ENCODE data around the gene S100A6.
A peak's percentile ranks its signal among the peaks of the same experiment; 100 is the strongest.

Gene S100A6

DNA sequence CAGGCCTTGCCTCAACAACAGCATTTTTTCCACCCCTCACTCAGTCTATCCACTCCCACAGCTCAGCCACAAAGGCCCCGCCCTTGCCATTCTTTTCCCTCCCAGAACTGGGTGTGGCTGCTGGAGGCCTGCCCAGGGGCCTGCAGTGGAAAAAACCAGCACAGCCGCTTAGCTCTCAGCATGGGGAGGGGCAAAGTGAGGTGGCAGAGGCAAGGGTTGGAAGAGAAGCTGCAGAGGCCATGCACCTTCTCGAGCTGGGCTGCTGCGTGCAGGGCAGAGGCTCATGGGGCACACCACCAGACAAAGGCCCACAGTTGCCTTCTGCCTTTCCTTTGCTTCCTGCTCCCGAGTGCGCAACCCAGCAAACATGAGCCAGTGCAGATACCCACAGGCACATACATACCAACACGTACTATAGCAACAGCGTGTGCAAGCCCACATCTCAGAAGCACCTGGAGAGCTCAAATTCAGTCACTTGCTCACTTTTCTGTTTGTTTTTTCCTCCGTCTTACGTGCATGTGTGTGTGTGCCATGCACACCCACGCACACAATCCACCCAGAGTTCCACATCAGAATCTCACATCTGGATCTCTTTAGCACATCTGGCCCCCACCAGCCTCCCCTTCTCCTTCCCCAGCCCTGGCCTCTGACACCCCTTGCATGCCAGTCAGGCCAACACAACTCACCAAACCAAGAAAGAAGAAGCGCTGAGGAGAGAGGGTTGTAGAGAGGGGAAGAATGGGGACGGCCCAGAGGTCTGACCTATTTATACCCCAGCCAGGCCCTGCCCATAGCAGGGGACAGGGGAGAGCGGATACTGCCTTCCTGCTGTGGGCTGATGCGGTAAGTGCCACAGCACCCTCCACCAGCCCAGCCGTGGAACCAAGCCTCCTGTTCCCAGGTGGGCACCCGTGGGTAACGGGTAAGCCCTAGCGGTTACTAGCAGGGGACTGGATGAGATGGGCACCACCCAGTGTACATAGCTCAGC is 9.6 kb upstream of the S100A6 start, which contains the start of gene S100A4:
Gene S100A4, minus strand, starts transcription at position 740 of the 989 bp plus-strand sequence. CDS start 1,012 bp downstream, outside the sequence.
- peak; percentile 98 for DNase-seq (ENCODE audit: low spot score)

GRCh38 chr1:153544453-153545066 is 8.8 kb upstream of the S100A6 start:
- DNase-seq (ENCODE audit: low spot score) = no peak

GRCh38 chr1:153543736-153544135 is 7.9 kb upstream of the S100A6 start:
- no peak for DNase-seq (ENCODE audit: low spot score)

DNA sequence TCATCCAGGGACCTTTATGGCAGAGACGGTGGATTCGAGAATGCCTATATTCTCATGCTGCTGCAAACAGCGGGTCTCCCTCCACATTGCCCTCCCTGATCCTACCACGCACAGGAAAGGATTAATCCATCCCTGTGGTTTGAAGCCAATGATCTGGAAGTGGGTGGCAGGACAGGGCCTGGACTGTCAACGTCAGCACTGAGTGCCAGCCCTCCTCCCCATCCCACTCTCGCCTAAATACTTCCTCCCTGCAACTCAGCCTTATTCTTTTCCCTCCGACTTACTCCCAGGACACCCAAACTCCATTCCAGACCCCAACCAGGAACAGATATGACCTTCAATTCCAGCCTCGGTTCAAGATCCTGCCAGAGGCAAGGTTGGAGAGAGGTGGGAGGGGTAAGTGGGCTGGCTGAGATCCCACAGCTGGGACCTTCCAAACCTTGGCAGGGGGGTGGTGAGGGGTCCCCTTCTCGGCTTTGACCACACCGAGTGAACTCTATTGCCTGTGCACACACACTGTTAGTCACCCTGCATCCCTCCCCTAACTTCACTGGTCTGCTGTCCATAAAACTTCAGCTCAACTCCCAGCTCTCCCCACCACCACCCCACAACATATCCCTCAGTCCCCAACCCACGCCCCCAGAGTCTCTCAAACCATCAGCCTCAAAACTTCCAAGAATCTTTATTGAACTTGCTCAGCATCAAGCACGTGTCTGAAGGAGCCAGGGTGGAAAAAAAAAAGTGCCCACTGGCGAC is 7.3 kb upstream of the S100A6 start:
- no peak for DNase-seq (ENCODE audit: low spot score)

DNA sequence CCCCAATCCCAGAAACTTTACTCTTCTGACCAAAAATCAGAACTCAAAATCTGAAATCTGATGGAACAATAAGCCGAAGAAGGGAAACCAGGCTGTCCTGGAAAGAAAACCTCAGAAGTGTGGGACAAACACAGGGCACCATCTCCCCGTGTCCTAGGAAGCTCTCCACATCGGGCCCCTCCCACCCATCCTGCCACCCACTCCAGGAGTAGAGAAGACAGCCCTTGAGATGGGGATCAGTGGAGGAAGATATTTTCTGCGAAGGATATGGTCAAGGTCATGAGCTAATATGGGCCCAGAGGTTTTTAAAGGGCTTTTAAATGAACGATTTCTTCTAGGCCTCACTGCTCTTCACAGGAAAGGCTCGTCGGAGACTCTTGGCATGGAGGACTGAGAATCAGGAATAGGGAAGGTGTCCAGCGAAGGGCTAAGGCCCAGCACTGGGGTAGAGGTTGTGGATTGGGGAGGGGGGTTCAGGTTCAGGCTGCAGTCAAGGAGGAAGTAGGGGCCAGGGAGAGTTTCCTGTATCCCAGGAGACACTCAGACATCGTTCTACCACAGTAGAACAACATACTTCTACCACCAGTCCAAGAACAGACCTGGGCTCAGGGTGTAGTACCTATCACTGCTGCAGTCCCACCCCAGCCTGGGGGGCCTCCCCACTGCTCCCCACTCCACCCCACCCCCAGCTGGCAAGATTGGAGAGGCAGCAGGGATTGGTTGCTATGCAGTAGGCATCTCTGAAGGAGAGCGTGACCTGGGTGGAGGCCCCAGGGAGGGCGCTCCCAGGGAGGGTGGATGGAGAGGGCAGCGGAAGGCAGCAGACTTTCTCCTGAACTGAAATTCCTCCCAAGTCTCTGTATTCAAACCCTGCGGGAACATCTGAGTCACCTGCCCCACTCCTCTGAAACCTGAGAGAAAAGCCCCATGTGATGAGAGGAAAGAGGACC is 6.1 kb upstream of the S100A6 start:
- no peak for DNase-seq (ENCODE audit: low spot score)

- no peak for DNase-seq (ENCODE audit: low spot score)
Measured at GRCh38 chr1:153540394-153541361, 4.9 kb upstream of the S100A6 start, which contains the start of gene S100A5. S100A5 (minus strand) TSS chr1:153540934; CDS start chr1:153540191, 743 bp downstream.

DNA sequence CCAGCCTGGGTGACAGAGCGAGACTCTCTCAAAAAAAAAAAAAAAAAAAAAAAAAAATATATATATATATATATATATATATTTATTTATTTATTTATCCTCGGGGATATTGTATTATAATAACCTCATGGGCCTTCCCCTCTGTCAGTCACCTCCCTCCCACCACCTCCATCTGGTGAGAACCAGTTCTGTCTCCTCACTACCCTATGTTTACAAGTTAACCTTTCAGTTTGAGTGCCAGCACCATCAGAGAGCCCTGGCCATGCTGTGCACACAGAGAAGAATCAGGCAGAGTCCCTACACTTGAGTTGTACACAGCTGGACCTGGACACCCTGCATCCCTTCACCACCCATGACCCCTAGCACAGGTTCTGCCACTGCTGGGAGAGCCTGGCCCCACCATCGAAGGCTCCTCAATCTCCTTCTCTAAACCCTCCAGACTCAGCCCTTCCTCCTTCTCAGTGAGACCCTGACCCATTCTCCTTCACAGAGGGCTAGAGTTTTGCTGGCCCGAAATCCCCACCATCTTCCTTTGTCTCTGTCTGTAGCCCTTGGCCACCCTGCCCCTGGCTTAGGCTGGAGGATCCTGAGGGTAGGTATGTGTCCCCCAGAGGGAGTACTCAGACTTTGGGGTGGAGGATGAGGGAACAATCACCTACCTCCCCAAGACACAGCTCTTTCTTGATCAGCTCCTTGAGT is 3.8 kb upstream of the S100A6 start:
- no peak for DNase-seq (ENCODE audit: low spot score)

GRCh38 chr1:153538315-153538821 is 2.6 kb upstream of the S100A6 start:
- DNase-seq (ENCODE audit: low spot score) = no peak

DNA sequence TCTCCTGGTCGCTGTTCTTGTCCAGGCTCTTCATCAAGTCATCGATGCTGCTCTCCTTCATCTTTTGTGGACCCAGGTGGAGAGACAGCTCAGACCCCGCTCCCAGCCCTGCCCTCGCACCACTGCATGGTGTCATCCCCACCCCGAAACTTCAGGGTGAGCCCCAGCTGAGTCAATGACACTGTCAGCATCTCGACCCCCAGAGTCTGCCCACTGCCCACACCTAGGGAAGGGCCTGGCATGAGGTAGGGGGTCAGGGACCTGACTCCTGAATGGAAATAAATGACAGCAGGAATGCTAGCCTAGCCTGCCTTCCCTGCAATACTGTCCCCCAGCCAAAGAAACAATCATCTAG is 1.6 kb upstream of the S100A6 start:
- DNase-seq (ENCODE audit: low spot score) = no peak

DNA sequence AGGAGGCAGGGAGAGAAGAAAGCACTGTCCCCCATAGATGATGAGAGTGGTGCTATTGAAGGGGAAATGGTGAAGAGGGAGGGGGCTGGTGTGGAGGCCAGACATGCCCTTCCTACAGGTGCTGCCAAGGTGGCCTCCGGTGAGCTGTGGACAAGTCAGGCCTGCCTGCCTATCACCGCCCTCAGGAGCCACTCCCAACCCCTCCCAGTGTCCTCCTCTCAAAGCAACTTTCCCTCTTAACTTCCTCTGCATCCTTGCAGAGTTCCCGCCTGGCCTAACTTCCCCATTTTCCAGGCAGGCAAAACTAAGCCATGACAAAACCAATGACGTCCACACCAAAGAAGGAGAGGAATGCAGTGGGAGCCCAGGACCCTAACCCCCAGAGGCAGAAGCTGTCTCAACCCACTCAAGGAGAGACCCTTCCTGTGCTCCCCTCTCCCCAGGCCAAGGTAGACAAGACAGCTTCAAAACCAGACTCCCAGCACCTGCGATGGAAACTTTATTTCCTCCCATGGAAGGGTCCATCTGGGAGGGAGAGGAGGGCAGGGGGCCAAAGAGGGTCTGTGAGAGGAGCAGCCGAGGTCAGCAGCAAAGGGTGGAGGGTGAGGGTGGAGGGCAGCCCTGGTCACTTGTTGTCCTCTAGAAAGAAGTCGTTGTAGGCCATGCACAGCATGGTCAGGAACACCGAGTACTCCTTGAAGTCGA is 1.0 kb upstream of the S100A6 start:
- DNase-seq (ENCODE audit: low spot score) = no peak

- DNase-seq (ENCODE audit: low spot score) = peak; percentile 80
Measured at GRCh38 chr1:153536012-153536670, 350 bp upstream of the S100A6 start.

DNA sequence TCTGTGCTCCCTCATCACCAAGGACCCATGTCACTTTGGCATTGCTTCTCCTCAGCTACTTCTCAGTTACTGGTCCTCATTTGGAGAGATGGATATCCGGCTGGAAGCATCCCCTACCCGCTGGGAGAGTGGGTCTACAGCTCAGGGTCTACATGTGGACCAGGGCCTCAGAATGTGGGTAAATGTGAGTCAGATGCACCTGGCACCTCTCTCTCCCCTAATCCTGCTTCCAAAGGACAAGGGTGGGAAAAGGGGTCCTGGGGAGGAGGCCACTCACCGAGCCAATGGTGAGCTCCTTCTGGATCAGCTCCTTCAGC is 908 bp downstream of the S100A6 start:
- no peak for DNase-seq (ENCODE audit: low spot score)

GRCh38 chr1:153534226-153534924 is 1.4 kb downstream of the S100A6 start:
- DNase-seq (ENCODE audit: low spot score) = no peak

DNA sequence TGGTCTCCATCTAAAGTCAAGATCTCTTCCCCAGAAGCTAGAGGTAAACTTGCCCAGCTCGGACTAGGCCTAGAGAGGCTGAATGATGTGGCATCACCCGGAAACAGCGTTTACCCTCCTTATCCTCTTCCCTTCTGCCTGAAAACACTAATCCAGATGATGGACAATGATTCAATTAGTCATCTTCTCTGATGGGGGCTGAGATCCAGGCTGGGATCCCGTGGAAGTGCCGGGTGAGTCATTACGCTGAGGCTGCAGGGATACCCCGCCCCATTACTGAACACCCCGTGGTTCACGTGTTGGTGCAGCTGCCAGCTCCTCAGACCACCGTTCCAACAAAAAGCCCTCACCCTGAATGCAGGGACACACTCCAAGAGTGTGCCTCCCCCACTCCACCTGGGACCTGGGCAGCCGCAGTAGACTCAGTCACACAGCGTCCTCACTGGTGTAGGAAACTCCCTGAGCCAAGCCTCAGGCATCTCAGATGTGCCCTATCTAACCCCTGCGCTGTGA is 2.0 kb downstream of the S100A6 start:
- DNase-seq (ENCODE audit: low spot score) = peak; percentile 60

DNA sequence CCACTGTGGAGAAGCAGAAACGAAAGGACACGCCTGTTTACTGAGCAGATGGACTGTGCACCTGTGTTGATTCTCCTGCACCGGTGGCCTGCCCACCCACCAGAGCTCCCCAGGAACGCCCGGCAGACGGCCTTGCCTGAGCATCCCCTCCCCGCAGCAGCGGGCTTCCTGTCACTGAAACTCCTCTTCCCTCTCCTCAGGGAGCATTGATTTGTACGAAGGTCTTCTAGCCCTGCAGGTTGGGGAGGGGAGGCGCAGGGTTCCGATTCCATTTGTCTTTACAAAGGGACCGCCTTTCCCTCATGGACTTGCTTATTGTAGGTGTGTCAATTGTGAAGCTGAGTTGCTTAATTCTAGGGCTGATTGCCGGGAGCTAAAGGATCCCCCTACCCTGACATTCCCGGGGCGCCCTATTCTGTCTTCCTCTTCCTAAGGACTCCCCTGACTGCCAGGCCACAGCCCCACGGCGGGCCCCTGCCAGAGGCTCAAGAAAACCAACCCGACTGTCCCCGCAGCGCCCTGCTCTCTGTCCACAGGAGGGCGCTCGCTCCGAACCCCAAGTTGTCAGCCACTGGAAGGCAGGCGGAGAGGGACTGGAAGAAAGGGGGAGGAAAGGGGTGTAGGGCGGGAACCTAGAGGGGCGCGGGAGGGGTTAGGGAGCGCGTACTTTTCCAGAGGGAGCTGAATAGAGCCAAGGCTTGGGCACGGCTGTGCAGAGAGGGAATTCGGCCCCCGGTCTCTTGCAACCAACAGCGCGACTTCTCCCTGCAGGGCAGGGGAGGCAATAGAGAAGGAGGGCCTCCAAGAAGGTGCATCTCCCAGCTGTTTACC is 2.8 kb downstream of the S100A6 start:
- DNase-seq (ENCODE audit: low spot score) = peak; percentile 88

- DNase-seq (ENCODE audit: low spot score) = peak; percentile 33
Measured at GRCh38 chr1:153532181-153532580, 3.6 kb downstream of the S100A6 start.
